GM18505 (cell line): ENCODE data around the gene ZNF385D.

Experiments
- ATAC-seq: cut with Tn5 transposase; IDR thresholded peaks from one replicate; pipeline ENCODE4 v1.9.1; 2021; ENCODE audit not compliant: unreplicated experiment
- POLR2A ChIP-seq: IDR thresholded peaks from 4 replicates; pipeline ENCODE4 v1.6.1; 2011; ENCODE audit warnings: borderline replicate concordance; ENCODE audit not compliant: insufficient read depth, insufficient read length; ENCODE audit errors: extremely low read depth

Gene ZNF385D

GRCh38 chr3:21436835-21437234 is 314.2 kb downstream of the ZNF385D start:
- no peak for ATAC-seq
- no peak for TF ChIP-seq POLR2A

DNA sequence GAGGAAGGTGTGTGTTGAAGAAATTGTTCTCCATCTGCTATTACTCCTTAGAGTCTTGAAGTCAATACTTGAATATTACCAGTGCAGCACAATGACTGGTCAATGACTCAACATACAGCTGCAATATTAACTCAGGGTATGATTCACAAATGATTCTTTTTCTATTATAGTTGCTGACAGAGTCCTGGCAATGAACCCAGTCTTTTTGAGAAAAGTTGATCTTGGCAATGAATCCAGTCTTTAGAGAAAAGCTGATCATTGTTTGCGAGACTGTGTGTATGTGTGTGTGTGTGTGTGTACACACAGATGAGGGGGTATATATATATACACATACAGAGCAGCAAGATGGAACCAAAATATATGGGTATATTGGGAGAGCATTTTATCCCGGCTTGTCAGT is 315.1 kb downstream of the ZNF385D start:
- no peak for TF ChIP-seq POLR2A
- no peak for ATAC-seq

GRCh38 chr3:21434310-21434709 is 316.7 kb downstream of the ZNF385D start:
- no peak for ATAC-seq
- TF ChIP-seq POLR2A = no peak

GRCh38 chr3:21433751-21434150 is 317.3 kb downstream of the ZNF385D start:
- no peak for TF ChIP-seq POLR2A
- ATAC-seq = no peak

- no peak for TF ChIP-seq POLR2A
- no peak for ATAC-seq
Measured at GRCh38 chr3:21426920-21427319, 324.1 kb downstream of the ZNF385D start.

GRCh38 chr3:21425715-21426114 is 325.3 kb downstream of the ZNF385D start:
- no peak for TF ChIP-seq POLR2A
- no peak for ATAC-seq

GRCh38 chr3:21421096-21421495 is 329.9 kb downstream of the ZNF385D start:
- no peak for TF ChIP-seq POLR2A
- no peak for ATAC-seq

DNA sequence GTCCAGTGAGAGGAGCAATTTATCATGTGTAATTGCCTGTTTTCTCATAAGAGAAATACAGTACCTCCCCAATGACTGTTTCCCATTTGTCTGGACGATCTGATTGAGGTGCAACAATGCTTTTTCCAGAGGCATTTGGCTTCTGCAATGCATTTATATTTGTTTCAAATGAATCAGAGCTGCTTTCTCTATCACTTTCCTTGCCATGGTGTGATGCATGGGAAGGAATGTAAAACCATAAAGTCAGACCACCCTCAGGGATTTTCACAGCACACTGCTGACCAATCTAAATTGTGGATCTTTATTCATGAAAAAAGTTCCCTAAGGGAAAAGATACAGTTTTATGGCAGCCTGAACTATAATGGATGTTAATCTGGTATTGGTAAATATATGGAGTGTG is 333.0 kb downstream of the ZNF385D start:
- ATAC-seq = no peak
- TF ChIP-seq POLR2A = no peak

GRCh38 chr3:21414506-21414905 is 336.5 kb downstream of the ZNF385D start:
- no peak for TF ChIP-seq POLR2A
- no peak for ATAC-seq

DNA sequence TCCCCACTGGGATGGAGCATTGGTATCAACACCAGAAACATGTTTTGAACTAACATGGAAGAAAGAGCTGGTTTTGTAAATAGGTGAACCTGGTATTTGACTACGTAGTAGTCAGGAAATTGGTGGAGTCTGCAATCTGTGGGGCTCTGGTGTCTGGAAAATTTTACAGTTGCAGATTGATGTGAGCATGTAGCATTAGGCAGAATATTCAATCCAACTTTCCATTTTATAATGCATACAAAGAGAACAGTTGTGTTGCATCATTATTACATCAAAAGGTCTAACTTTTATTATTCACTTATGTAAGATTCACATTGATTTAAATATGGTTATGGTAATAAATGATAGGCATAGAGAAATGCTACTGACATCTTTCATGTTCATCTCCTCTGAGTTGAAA is 340.0 kb downstream of the ZNF385D start:
- ATAC-seq = no peak
- TF ChIP-seq POLR2A = no peak

DNA sequence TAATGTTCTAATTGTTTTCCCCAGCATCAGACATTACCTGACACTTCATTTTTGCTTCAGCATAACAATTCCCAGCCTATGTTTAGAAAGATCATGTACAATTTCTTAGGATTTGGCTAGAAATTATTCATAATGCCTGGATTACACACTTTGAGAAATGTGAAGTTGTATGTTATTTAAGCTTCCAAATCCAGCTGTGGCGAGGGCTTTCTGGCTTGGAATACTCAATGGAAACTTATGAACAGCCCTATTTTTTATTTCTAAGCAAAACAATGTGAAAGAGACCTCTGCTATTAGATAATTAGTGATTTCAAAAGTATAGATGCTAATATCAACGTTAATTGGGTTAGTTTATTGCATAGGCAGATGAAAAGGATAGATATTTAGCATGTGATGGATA is 341.6 kb downstream of the ZNF385D start:
- ATAC-seq = no peak
- no peak for TF ChIP-seq POLR2A

DNA sequence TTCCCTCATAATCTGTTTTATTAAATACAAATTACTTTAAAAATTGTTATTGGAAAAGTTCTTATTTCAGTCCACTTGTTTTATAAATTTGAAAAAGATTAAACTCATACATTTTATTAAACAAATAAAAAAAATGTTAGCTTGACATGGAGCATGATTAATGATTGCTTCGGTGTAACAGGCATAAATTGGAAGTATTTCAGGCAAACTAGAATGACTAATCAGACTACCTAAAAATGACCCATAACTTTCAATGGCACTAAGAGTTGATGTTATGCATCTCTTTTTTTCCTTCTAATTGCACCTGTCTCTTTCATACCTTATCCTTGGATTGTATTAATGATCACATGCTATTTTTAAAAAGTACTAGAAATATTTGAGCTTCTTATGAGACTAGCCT is 343.3 kb downstream of the ZNF385D start:
- no peak for ATAC-seq
- TF ChIP-seq POLR2A = no peak

GRCh38 chr3:21405671-21406667 is 345.0 kb downstream of the ZNF385D start:
- ATAC-seq = no peak

DNA sequence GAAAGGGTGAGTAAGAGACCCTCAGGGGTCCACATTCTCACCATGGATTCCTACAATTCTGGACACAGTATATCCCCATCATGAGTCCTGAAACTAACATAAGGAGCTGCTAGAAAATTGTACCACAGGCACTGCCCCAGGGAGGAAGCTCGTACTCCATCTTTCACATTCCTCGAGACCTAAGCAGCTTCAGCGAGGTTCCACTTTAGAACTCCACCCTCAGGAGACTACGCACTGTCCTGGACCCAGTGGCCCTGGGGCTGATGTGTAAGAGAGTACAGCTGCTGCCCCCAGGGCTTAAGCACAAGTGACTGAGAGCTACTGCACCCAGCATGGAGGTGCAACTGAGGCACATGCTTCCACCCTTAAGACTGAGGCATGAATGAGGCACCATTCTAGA is 352.5 kb downstream of the ZNF385D start:
- ATAC-seq = no peak
- TF ChIP-seq POLR2A = no peak

More at GRCh38 chr3:21405671-21406667, 345.0 kb downstream of the ZNF385D start:
- TF ChIP-seq POLR2A = no peak

DNA sequence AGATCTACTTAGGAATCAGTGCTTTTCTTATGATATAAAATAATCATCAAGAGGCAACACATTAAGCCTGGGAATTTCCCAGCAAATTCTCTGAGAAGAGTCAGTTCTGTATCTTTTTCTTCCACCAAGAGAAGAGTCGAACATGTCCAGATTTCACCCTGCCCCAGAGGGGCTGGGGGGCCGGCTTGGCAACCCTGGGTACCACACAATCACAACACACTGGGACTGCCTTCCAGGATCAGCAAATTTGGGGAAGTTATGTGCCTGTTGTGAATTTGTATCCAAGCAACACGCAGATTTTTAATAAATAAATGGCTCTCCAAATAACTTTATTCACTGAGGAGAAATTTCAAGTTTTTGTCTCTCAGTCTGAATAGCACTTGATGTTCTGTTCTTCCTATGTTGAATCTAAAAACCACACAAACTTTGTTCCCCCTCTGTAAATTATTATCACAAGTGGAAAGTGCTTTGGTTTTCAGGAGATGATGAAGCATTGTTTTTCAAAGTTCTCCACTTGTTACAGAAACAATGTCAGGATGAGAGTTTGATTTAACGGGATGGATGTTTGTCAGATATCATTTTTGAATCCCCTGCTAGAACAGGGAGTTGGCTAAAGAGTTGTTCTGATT is 357.2 kb downstream of the ZNF385D start:
- ATAC-seq = no peak
- no peak for TF ChIP-seq POLR2A

DNA sequence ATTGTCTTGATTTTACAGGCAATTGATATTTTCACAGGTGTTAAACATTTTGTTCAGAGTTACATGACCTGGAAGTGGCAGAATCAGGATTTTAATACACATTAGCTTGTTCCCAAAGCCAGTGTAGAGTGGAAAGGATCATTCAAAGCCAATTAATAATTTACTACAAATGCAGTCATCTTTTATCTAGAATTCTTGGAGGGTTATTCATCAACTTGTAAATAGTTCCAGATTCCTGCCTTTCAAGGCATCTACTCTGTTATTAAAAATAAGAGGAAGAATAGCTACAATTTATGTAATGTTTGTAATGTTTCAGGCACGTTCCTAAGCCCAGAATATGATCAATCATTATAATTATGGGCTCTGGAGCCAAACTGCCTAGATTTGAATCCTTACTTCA is 358.5 kb downstream of the ZNF385D start:
- TF ChIP-seq POLR2A = no peak
- no peak for ATAC-seq
